Mesenteric fat pad (tissue), 1 donor: ENCODE measurements around the gene EFCAB12. TPM values are rescaled to one million over a fixed set of nuclear protein-coding genes. Genes with fewer than 3 reads are reported as not detected.
"Not testable (repeated sequence)": the region's sequence is repeated elsewhere in the genome, so short reads cannot be mapped to it uniquely, and the experiment has no call there.

Experiments
- DNase-seq: peaks from one replicate; pipeline ENCODE4 v3.0.0-alpha.2; 2020; ENCODE audit warnings: low spot score
- total RNA-seq: library from RNA; stranded (reverse); fragmentation: NEBNext Ultra II Directional; extraction: Animal tissue kit (Norgen Biotek cat#: 25700); gene quantifications from one replicate; pipeline ENCODE4 v1.2.1, GENCODE V29; 2021
- donor health status: DM: yes; HTN: yes; CAD: no.

The EFCAB12 gene
- total RNA-seq, 1 donor from 2014 or later, result 1.1 TPM

DNA sequence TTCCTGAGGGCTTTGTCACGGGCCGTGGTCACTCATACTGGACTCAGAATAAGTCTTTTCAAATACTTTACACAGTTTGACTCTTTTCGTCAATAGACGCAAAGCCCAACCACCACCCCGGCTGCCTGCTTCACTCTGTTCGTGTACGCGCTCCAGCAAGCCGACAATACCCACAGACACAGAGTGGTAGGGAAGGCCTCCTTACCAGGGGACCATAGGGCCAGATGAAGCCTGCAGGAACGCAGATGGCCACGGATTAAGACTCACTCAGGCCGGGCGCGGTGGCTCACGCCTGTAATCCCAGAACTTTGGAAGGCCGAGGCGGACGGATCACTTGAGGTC is 29.7 kb downstream of the EFCAB12 start:
- no peak for DNase-seq

DNA sequence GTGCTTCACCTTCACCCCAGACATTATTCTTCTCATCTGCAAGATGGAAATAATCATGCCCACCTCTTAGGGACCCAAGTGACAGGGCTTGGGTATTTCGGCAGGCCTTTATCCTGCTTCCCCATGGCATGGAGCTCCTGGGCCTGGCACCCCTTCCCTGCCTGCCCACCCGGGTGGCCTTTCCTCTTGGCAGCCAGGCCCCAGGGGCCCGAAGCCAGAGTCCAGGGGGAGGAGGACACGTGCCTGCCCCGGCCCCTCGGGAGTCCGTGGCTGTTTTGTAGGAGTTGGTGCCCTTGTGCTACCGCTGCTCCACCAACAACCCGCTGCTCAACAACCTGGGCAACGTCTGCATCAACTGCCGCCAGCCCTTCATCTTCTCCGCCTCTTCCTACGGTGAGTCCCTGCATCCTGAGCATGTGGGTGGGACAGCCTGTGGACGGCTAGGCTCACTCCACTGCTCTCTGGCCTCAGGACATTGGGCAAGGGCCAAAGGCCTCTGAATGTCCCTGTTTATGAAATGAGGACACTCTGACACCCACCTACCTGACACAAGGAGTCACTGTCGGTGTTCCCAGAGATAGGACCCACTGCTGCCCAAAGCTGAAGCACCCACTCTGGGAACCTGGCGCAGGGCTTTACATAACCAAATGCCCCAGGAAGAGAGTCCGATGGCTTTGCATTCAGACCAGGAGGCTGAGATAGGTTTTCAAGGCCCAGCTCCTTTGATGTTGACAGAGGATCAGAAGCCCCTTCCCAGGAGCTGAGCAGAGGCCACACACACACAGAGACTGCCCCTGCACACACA is 34.5 kb downstream of the EFCAB12 start:
- DNase-seq, result not testable (repeated sequence)

DNA sequence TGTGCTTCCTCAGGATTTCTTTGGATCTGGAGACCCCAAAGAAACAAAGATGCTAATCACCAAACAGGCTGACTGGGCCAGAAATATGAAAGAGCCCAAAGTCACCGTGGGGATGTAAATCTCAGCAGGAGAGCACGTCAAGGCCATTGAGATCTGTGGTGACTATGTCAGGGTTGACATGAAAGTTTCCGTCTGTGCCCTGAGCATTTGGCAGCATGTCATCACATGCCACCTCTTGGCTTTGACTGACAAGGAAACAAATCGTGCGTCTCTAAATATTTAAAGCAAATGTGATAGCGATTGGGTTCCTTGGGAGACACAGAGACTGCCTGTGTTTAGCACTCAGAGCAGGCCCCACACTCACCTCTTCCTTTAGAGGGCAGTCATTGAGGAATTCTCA is 35.2 kb downstream of the EFCAB12 start:
- DNase-seq, result no peak

DNA sequence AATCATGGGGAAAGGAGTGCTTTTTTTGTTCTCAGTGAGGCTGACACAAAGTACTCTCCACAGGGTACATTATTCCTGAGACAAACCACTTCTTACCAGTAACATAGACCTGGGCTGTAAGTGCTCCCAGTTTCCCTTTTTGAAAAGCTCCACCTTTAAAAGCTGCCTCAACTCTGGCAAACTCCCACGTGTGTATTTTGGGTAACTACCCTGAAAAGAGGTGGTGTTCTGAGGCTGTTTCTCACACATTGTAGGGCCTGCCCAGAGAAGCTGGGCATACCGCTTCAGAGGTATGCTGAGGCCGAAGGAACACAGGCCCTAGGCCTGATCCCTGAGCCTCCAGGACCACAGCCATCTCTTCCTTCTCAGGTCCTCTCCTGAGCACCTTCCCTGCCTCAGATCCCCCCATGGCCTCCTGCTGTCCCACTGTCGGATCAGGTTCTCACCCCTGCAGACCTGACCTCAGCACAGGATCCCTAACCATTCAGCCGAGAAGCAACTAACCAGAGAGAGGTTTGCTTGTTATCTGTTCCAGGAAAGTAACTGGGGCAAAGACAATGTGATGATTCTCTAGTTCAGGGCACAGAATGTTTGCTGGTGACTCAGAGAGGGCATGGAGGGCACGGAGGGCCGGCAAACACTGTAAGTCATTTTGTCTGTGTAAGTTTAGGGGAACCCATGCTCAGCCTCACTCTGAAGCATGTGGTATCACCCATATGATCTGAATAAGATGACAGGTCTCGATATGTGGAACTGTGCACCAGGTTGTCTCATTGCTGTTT is 36.1 kb downstream of the EFCAB12 start:
- DNase-seq, result not testable (repeated sequence)

DNA sequence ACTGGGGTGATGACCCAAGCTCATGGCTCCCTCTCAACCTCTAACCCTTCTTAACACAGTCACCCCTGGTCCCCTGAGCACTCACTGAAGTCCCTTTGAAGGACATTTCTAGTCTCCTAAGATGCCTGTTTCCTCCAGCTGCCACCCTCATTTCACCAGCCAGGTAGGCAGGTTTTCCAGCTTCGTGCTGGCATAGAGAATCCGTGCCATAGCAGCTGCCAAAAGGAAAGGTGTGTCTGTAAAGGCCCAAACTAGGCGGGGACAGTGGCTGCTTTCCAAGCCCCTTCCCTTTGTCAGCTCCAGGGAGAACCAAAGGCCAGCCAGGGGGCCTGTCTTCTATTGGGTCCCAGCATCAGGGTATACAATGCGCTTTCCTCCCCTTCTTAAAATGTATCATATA is 36.9 kb downstream of the EFCAB12 start:
- not testable (repeated sequence) for DNase-seq

DNA sequence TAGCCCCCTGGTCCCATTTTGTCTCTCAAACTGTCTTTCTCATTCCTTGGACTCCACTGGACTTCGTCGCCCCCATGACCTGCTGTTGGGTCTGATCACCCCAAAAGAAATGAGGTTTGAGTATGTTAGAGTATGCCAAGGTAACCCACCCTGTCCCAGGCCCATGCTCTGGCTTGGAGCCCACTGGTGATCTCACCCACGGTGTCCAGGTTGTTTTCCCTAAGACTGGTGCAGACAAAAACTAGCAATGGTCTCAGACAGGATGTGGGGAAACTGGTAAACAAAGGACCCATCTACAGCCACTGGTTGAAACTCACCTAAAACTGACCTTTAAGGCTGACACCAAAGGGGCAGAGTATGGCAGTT is 38.9 kb downstream of the EFCAB12 start:
- DNase-seq, result no peak

DNA sequence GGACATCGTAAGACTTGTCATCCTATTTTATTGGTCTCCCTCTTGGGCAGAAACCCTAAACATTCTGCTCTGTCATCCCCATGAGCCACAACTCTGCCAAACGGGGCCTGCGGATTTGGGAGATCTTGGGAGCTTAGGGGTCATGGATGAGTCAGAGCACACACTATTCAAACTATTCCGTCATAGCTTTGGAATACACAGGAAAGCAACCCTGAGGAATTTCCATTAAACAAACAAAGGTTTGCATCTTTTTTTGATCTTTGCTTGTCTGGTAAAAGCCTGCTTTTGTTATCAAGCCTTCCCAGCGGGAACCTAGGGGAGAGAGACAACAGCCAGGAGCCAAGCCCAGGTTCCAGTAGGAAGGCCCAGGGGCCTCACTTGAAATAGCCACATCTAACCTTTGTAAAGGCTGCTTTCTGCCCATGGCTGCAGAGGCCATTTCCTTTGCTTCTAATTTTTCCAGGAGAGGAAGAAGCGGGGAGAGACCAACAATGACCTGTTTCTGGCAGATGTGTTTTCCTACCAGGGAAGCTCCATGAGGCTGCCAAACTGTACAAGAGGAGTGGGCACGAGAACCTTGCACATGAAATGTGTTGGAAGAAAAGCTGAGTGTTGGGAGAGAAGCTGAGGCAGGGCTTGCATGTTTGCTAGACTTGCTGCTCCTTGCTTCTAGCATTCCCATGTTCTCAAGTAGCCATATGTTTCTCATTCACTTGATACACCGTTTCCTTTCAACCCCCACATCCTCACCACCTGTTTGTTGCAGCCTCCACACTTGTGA is 39.5 kb downstream of the EFCAB12 start:
- DNase-seq, result not testable (repeated sequence)

DNA sequence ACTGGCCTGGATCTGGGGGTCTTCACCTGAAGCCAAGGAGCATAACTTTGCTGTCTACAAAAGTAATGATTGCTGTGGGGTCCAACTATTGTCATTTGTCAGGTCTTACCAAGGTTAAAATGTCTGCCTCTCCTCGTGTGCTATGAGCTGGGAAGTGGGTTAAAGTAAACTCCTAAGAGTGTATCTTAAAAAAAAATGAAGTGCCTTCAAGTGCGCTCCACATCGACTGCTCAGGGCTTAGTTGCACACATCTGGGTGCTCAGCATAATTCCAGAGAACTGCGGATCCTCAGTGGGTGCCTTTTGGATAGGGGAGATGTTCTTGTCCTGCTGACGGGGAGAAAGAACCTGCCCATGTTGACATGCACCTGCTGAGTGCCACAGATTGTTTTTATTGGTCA is 40.9 kb downstream of the EFCAB12 start:
- DNase-seq, result no peak

DNA sequence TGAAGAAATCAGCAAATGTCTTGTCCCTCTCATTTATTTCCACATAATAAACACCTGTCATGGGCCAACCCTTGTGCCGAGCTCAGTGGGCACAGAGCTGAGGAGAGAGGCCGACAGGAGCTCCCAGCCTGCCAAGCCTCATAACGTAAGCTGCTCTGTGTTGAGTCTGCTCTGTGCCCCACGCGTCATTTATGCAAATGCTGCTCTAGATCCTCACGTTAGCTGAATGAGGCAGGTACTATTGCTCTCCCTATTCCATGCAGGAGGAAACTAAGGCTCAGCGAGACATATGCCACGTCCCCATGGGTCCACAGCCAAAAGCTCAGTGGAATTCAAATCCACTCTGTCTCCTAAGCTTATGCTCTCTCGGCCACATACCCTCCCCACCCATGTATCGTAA is 41.5 kb downstream of the EFCAB12 start:
- DNase-seq, result no peak

DNA sequence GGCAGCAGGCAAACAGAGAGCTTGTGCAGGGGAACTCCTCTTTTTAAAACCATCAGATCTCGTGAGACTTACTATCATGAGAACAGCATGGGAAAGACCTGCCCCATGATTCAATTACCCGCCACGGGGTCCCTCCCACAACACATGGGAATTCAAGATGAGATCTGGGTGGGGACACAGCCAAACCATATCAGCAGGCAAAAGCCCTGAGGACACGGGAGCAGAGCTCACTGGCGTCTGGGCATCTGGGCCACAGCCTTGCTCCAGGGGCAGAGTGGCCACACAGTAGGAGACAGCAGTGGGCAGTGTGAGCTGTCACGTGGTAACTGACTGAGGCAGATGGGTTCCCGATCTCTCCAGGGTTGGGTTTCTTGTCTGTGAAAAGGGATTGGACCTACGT is 42.9 kb downstream of the EFCAB12 start:
- DNase-seq, result not testable (repeated sequence)

DNA sequence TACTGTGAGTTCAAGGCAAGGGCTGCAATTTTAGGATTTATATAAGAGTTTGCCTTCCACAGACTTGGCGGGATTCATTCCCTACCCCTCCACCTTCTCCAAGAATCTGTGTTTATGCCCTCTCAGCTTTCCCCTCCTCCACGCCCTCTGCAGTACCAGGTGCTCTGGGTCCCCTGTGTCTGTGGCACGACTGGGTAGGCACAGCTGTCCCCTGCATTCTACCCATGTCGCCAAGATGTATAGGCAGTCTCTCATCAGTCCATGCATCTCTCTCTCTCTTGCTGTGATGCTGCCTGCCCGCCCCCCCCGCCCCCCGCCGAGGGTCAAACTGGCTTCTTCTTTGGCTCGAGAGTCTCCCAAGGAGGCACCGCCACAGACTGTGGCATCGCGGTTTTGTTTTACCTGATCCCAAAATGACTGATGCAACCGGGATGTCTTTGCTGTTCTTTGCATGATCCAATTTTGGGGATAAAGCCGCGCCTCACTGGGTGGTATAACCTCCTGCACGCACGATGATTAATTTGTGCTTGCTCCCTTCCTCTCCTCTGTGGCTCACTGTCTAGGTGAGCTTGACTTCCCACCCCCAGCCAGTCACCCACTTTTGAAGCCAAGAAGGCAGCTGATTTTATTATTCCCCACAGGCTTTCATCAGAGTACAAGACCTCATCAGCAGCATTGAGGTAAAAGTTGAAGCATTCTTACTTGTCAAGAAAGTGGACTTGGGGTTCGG is 43.7 kb downstream of the EFCAB12 start:
- no peak for DNase-seq

DNA sequence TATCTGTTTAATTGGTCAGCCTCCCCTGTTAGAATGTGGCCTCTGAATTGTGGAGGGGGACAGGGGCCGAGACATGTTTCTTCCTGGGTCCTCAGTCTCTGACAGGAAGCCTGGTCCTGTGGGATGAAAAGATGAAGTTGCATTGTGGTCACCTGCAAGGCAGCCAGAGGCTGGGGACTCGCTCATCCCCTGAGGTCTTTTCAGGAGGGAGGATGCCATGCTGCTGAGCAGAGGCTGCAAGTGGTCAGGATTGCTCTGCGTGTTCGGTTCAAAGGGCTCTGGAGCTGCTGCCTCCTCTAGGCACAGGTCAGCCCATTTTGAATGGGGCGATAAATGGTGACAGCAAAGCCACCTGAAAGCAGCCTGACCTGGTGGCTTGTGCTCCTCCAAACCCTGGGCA is 44.3 kb downstream of the EFCAB12 start:
- DNase-seq, result not testable (repeated sequence)

DNA sequence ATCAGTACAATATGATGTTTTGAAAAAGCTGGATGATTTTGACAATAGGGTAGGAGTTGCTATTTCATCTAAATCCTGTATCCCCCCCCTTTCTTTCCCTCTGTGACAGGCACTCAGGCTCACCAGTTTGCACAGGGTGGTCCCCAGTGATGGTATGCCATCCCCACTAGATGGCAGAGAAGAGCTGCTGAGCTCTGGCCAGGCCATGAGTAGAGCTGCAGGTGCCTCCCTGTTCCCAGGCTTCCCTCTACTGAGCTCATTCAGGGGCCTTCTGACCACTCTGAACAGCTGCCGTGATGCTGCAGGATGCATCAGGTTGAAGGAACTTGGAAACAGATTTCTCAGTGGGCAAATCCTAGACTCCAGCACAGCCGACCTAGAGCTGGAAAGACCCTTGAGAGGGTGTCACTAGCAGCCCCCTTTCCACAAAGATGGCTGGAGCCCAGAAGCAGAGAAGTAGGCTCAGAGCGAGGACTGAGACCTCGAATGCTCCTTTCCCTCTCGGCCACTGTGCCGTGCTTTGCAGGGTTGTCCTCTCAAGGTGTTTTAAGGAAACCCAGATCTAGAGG is 45.1 kb downstream of the EFCAB12 start:
- no peak for DNase-seq

DNA sequence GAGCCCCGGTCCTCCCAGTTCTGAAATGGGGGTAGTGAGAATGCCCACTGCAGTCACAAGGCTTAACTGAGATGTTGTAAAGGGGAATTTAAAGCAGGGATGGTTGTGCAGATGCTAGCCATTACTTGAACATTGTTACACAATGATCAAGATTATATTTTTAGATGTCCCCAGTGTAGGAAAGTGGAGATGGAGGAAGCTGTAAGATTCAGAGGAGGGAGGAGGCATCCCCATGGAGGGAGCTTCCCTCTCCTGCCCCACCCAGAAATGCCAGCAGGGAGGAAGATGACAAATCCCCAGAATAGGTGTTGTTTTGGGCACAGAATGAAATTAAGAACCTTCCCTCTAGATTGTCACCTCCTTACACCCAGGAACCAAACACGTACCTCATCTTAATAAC is 46.1 kb downstream of the EFCAB12 start:
- no peak for DNase-seq

DNA sequence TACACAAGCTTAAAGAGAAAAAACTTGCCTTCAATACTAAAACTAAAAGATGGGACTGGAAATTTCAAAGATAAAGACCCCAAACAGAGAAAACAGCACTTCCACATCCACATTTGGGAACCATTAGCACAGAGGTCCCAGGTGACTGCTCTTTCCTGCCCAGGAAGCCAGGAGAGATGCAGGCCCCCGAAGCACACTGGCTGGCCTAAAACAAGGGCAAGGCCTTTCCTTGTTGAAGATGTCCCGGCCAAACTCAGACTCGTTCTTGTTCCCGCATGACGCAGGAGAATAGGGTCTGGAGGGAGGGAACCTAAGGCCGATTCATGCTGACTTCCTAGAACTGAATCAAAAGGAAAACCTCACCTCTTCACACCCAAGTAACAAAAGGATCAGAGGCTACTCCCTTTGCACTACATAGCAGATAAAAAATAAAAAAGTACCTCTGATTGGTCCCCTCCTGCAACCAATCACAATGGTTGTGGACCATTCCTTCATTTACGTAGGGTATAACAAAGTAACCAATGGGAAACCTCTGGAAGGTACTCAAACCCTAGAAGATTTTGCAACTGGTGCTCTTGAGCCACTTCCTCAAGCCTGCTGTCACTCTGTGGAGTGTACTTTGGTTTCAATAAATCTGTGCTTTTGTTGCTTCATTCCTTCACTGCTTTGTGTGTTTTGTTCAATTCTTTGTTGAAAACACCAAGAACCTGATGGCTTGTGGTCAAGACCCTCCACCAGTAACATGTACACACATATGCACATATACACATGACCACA is 48.7 kb downstream of the EFCAB12 start:
- DNase-seq, result no peak

DNA sequence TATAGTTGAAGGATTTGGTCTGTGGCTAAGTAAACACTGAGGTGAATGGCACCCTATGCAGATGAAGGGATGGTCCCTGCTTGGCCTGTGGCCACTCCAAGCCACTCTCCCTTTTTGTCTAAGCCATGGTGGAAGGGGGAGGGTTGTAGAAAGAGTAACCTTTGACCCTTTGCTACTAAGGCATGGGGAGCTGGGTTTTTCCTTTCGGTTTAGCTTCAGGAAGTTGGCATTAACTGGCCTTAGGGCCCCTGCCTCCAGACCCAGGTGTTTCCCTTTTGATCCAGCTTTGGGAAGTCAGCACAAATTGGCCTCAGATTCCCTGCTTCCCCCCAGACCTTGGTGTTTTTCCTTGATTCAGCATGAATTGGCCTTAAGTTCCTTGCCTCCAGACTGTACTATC is 49.5 kb downstream of the EFCAB12 start:
- no peak for DNase-seq

DNA sequence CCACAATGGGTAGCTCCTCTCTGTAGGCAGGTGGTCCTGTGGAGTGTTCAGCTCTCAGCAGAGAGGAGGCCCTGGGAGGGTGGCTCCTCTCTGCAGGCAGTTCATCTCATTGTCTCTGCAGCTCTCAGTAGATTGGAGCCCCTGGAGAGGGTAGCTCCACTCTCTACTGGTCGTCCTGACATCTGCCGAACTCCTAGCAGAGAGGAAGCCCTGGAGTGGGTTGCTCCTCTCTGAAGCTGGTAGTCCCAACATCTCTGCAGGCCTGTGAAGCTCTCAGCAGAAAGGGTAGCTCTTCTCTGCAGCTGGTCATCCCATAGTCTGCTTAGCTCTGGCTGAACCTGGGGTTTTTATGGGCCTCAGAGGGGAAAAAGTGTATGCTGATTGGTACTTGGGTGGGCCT is 50.8 kb downstream of the EFCAB12 start:
- no peak for DNase-seq

DNA sequence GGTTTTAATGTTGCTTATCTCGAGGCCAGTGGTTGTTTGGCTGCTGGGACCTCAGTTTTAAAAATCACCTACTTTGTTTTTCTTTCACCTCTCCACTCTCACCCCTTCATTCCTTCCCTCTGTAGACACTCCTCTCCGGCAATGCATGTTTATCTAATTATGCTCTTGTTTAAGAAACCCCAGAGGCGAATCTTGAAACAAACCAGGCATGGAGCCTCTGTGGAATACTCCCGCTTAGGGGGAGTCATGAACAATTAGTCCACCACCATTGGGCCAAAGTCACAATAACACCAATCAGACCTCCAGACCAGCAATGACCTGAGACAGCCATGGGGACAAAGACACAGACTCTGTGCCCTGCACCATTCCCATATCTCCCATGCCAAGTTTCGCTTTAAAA is 53.3 kb downstream of the EFCAB12 start:
- no peak for DNase-seq

DNA sequence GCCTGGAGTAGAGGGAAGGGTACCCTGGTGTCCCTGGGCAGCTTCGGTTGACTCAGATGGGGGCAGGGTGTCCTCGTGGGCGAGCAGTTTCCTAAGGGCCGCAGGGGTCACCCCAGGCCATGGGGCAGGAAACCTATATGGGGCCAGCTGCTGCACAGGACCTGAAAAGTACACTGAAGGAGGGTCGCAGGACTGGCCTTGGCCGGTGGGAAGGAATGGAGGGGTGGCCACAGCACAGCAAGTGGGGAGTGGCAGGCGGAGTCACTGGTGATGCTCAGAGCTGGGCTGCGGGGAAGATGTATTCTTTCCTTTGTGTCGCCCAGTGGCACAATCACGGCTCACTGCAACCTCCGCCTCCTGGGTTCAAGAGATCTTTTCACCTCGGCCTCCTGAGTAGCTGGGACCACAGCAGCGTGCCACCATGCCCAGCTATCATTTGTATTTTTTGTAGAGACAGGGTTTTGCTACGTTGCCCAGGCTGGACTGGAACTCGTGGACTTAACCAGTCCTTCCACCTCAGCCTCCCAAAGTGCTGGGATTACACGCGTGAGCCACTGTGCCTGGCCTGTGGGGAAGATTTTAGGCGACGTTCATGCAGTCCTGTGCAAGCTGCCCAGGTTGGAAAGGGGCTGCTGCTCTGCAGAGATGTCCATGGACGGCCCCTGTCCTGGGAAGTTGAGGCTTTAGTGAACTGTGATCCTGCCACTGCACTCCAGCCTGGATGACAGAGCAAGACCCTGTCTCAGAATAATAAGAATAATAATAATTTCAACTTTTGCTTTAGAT is 57.2 kb downstream of the EFCAB12 start:
- DNase-seq, result no peak
